HCT116 (cell line): ENCODE results near the gene UQCC5. TPM values are rescaled to one million over a fixed set of nuclear protein-coding genes. Genes with fewer than 3 reads are reported as not detected.
A peak's percentile ranks its signal among the peaks of the same experiment; 100 is the strongest.

Experiments
- ATAC-seq: fragments of 200-7000 bp; cut with Tn5 transposase; 2 replicates; pipeline ENCODE4 v1.9.1; 2020; ENCODE audit warnings: mild to moderate bottlenecking, moderate library complexity
- BruUV-seq: library from RNA; stranded (reverse); fragments of 400-500 nt; replicated peaks from 2 replicates; lab custom pipeline; 2021; lab: Mats Ljungman, UMichigan
- CTCF ChIA-PET: fragments of 300-600 bp; sonication (Branson Sonifier 250); formaldehyde crosslinking; loops from one replicate; lab custom pipeline; 2021; ENCODE audit warnings: antibody characterized with exemption; lab: Charles Lee
- POLR2A ChIA-PET: fragments of 300-600, 350-600 bp; sonication (Branson Sonifier 250); formaldehyde crosslinking; loops from one replicate; lab custom pipeline; 2021; ENCODE audit warnings: antibody characterized with exemption; lab: Charles Lee
- RAD21 ChIA-PET, 2 experiments: fragments of 300-600 bp; sonication (Branson Sonifier 250); formaldehyde crosslinking; loops; one replicate each; lab custom pipeline; 2023; ENCODE audit warnings: low total read pairs in 2 of 2; ENCODE audit not compliant: uncharacterized antibody in 2 of 2, unreplicated experiment in 2 of 2, low non-redundant PET in 1 of 2; lab: Charles Lee
- DNase-seq: peaks from one replicate; pipeline ENCODE4 v3.0.0-alpha.2; 2010; ENCODE audit warnings: low read depth, low spot score
- H2AFZ ChIP-seq: fragments of 200-600 bp; shearing (Covaris generic), sonication (generic); 2 replicates; pipeline ENCODE4 v1.6.1; 2017; ENCODE audit warnings: low read depth, mixed run types, mixed read lengths, antibody characterized with exemption, low read length; ENCODE audit not compliant: poor library complexity, severe bottlenecking
- H3K27ac ChIP-seq: 2 replicates; pipeline ENCODE4 v1.5.1; 2012; ENCODE audit warnings: low read depth, low read length
- H3K27me3 ChIP-seq: fragments of 200-600 bp; sonication (generic); 2 replicates; pipeline ENCODE4 v1.6.1; 2016; ENCODE audit warnings: mixed run types, low read length, mixed read lengths; ENCODE audit not compliant: insufficient read depth
- H3K36me3 ChIP-seq, 2 experiments: fragments of 200-500 bp in 1 of 2; fragments of 200-600 bp in 1 of 2; sonication (Bioruptor generic) in 1 of 2; sonication (generic) in 1 of 2; 2 replicates each; pipeline versions ENCODE4 v1.5.1 to v1.6.1; 2014 to 2016; ENCODE audit warnings: low read length in 2 of 2, inconsistent platforms in 1 of 2, mixed read lengths in 1 of 2, mixed run types in 1 of 2; ENCODE audit not compliant: insufficient read depth in 2 of 2, control insufficient read depth in 1 of 2
- H3K4me1 ChIP-seq, 2 experiments: fragments of 200-600 bp in 1 of 2; sonication (generic) in 1 of 2; 2 replicates each; pipeline versions ENCODE4 v1.5.1 to v1.6.1; 2012 to 2017; ENCODE audit warnings: low read length in 2 of 2, inconsistent platforms in 1 of 2, mild to moderate bottlenecking in 1 of 2, mixed read lengths in 1 of 2, mixed run types in 1 of 2, moderate library complexity in 1 of 2; ENCODE audit not compliant: insufficient read depth in 2 of 2, control insufficient read depth in 1 of 2
- H3K4me2 ChIP-seq: fragments of 200-600 bp; sonication (generic); 2 replicates; pipeline ENCODE4 v1.6.1; 2017; ENCODE audit warnings: mixed run types, low read length, mixed read lengths
- H3K4me3 ChIP-seq, 2 experiments: fragments of 200-600 bp in 1 of 2; sonication (generic) in 1 of 2; replicated peaks in 1 of 2; 2 replicates each; pipeline ENCODE4 v1.5.1; 2011 to 2016; ENCODE audit warnings: low read length in 2 of 2, control low read depth in 1 of 2, low read depth in 1 of 2, mild to moderate bottlenecking in 1 of 2, mixed read lengths in 1 of 2, mixed run types in 1 of 2
- H3K79me2 ChIP-seq: fragments of 200-600 bp; sonication (generic); 2 replicates; pipeline ENCODE4 v1.6.1; 2017; ENCODE audit warnings: mild to moderate bottlenecking, mixed run types, low read length, moderate library complexity, mixed read lengths; ENCODE audit not compliant: insufficient read depth
- H3K9ac ChIP-seq: fragments of 200-600 bp; sonication (generic); 2 replicates; pipeline ENCODE4 v1.6.1; 2016; ENCODE audit warnings: low read length, mixed read lengths
- H3K9me2 ChIP-seq: fragments of 200-600 bp; sonication (generic), shearing (Covaris generic); 2 replicates; pipeline ENCODE4 v1.6.1; 2017; ENCODE audit warnings: mixed run types, mild to moderate bottlenecking, moderate library complexity; ENCODE audit not compliant: insufficient read depth
- H3K9me3 ChIP-seq, 2 experiments: fragments of 200-500 bp in 1 of 2; fragments of 200-600 bp in 1 of 2; sonication (Bioruptor generic) in 1 of 2; sonication (generic) in 1 of 2; 2 replicates each; pipeline ENCODE4 v1.6.1; 2014 to 2017; ENCODE audit warnings: low read length in 2 of 2, mixed read lengths in 2 of 2, inconsistent platforms in 1 of 2, low read depth in 1 of 2, mild to moderate bottlenecking in 1 of 2, mixed run types in 1 of 2, moderate library complexity in 1 of 2; ENCODE audit not compliant: control insufficient read depth in 1 of 2, insufficient read depth in 1 of 2
- H4K20me1 ChIP-seq: fragments of 200-600 bp; sonication (generic), shearing (Covaris generic); 2 replicates; pipeline ENCODE4 v1.6.1; 2017; ENCODE audit warnings: mixed run types, mild to moderate bottlenecking, moderate library complexity; ENCODE audit not compliant: insufficient read depth
- CBX3 ChIP-seq: IDR thresholded peaks from 2 replicates; pipeline ENCODE4 v1.6.1; 2012; ENCODE audit warnings: low read depth
- CEBPB ChIP-seq: IDR thresholded peaks from 2 replicates; pipeline ENCODE4 v1.6.1; 2012; ENCODE audit warnings: low read depth
- EGR1 ChIP-seq: IDR thresholded peaks from 2 replicates; pipeline ENCODE4 v1.6.1; 2012; ENCODE audit warnings: low read depth
- ELF1 ChIP-seq: IDR thresholded peaks from 2 replicates; pipeline ENCODE4 v1.6.1; 2012; ENCODE audit warnings: low read depth, borderline replicate concordance
- EZH2 ChIP-seq: fragments of 200-600 bp; sonication (generic); IDR thresholded peaks from 2 replicates; pipeline ENCODE4 v1.6.1; 2017; ENCODE audit warnings: antibody characterized with exemption, mixed run types
- EZH2phosphoT487 ChIP-seq: fragments of 200-600 bp; IDR thresholded peaks from 2 replicates; pipeline ENCODE4 v1.6.1; 2018; ENCODE audit warnings: antibody characterized with exemption, borderline replicate concordance
- JUND ChIP-seq: IDR thresholded peaks from 2 replicates; pipeline ENCODE4 v1.6.1; 2012
- POLR2A ChIP-seq: IDR thresholded peaks from 2 replicates; pipeline ENCODE4 v1.7.0; 2011; ENCODE audit warnings: borderline replicate concordance; ENCODE audit not compliant: insufficient read depth, insufficient read length; ENCODE audit errors: extremely low read depth
- POLR2AphosphoS5 ChIP-seq: IDR thresholded peaks from 2 replicates; pipeline ENCODE4 v1.6.1; 2011; ENCODE audit warnings: mild to moderate bottlenecking, low read depth, low read length, moderate library complexity
- RAD21 ChIP-seq: IDR thresholded peaks from 2 replicates; pipeline ENCODE4 v1.6.1; 2012; ENCODE audit warnings: low read depth, mild to moderate bottlenecking
- SIN3A ChIP-seq: IDR thresholded peaks from 2 replicates; pipeline ENCODE4 v1.6.1; 2012; ENCODE audit warnings: low read depth
- SP1 ChIP-seq: IDR thresholded peaks from 2 replicates; pipeline ENCODE4 v1.6.1; 2012; ENCODE audit warnings: low read depth
- TCF7L2 ChIP-seq: IDR thresholded peaks from 2 replicates; pipeline ENCODE4 v1.7.0; 2011; ENCODE audit warnings: borderline replicate concordance, inconsistent platforms; ENCODE audit not compliant: insufficient read depth, insufficient read length; ENCODE audit errors: extremely low read depth
- ZFX ChIP-seq: fragments of 450-650 bp; IDR thresholded peaks from 2 replicates; pipeline ENCODE4 v1.6.1; 2017
- ZNF274 ChIP-seq: fragments of 200-500 bp; sonication (Bioruptor generic); IDR thresholded peaks from 2 replicates; pipeline ENCODE4 v1.6.1; 2014; ENCODE audit warnings: mild to moderate bottlenecking, low read depth, low read length, inconsistent platforms
- intact Hi-C: fragments of 100-400 bp; cut with micrococcal nuclease; formaldehyde crosslinking; loops from 2 replicates; pipeline ENCODE4 v1.10.0; 2022
- total RNA-seq: library from RNA; stranded (reverse); gene quantifications from one replicate; pipeline ENCODE4 v1.2.1, GENCODE V29; 2021; ENCODE audit not compliant: unreplicated experiment
- TF ChIP-seq, protein P1 (sequence below): IDR thresholded peaks from 2 replicates; pipeline ENCODE4 v1.6.1; 2012
- TF ChIP-seq, protein P2 (sequence below), 3 experiments: fragments of 200-600 bp in 1 of 3; sonication (generic) in 1 of 3; IDR thresholded peaks in 2 of 3; conservative IDR thresholded peaks in 1 of 3; 2 replicates each; pipeline ENCODE4 v1.5.1; 2012 to 2017; ENCODE audit warnings: low read depth in 2 of 3, low read length in 2 of 3, antibody characterized with exemption in 1 of 3, borderline replicate concordance in 1 of 3, control low read depth in 1 of 3, mild to moderate bottlenecking in 1 of 3, mixed read lengths in 1 of 3, mixed run types in 1 of 3, moderate library complexity in 1 of 3; ENCODE audit not compliant: insufficient read depth in 1 of 3
- TF ChIP-seq, protein P3 (sequence below): IDR thresholded peaks from 2 replicates; pipeline ENCODE4 v1.6.1; 2012

The UQCC5 gene
- total RNA-seq, 1 experiment from 2014 or later = 14.1 TPM

DNA sequence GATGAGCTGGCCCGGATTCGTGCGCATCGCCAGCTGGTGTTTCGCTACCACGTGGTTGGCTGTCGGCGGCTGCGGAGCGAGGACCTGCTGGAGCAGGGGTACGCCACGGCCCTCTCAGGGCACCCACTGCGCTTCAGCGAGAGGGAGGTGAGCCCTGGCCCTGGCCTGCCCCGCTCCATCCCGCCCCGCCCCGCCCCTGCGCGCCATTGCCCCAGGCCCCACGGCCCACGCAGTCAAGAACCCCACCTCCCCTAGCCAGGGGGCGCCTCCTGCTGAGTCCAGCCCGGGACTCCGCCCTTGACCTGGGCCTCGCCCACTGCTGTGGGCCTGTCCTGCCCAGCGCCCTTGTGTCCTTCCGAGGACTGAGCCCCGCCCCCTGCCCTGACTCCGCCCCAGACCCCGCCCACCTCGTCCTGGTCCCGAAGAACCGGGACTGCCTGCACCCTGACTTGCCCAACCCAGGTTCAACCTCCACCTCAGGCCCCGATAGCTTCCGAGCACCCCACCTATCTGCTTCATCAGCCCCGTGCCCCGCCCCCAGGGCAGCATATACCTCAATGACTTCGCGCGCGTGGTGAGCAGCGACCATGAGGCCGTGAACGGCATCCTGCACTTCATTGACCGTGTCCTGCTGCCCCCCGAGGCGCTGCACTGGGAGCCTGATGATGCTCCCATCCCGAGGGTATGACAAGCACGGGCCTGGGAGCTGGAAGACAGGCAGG is 17.5 kb upstream of the UQCC5 start:
- no peak for DNase-seq
- H3K9ac ChIP-seq = no peak overlapping the region
- BruUV-seq = no TSS peak
- ChIA-PET RAD21 (no interaction called here), CTCF (interaction anchor here (0.6 kb wide), 1 partner anchor 464 kb away, joined by 5 read pairs; no protein-coding TSS in a partner anchor), POLR2A (interaction anchor here (1.0 kb wide), 1 partner anchor 17 kb away, joined by 3 read pairs; the partner anchor contains the start of gene UQCC5)
- no peaks in the 10 kb centered on the region for H3K36me3 ChIP-seq
- no peak overlapping the region for H3K4me2 ChIP-seq
- H3K9me2 ChIP-seq = no peaks in the 10 kb centered on the region
- no peak overlapping the region for H3K27ac ChIP-seq
- intact Hi-C loops = no loop called here
- no peaks in the 10 kb centered on the region for H4K20me1 ChIP-seq
- H3K4me3 ChIP-seq = no peak overlapping the region
- H3K9me3 ChIP-seq = no peaks in the 10 kb centered on the region
- H2AFZ ChIP-seq = no peak overlapping the region
- no peaks in the 10 kb centered on the region for H3K79me2 ChIP-seq
- peak; percentile 77 for ATAC-seq
- TF ChIP-seq EGR1 = no peak
- no peak for TF ChIP-seq SP1
- TF ChIP-seq ELF1 = no peak
- no peak for TF ChIP-seq SIN3A
- TF ChIP-seq, all 23 proteins: peak for 0
- Histone ChIP-seq H3K4me1 (peaks cover 0 to 3% of the 10 kb centered on the region in 2 experiments; a peak in 1 of 4 replicates), H3K27me3 (no peaks in the 10 kb centered on the region)

DNA sequence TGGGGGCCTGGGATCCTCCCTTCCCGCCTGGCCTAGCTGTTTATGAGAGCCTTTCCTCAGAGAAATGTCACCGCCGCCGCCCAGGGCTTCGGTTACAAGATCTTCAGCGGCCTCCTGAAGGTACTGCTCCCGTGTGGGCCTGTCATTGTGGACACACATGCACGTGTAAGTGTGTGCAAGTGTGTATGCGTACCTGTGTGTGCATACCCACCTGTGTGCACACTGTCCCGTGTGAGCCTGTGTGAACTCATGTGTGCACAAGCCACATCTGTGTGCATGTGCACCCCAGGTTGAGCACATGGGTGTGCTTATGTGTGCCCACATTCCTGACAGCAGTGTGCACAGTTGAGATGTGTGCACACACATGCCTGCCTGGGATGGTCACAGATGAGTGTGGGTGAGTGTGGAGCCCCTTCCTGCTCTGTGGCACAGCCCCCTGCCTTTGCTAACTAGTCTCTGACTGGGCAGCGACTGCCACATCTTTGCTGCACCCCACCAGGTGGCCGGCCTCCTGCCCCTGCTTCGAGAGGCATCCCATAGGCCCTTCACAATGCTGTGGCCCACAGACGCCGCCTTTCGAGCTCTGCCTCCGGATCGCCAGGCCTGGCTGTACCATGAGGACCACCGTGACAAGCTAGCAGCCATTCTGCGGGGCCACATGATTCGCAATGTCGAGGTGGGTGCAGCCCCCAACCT is 16.8 kb upstream of the UQCC5 start:
- Histone ChIP-seq H3K9me3 (no peaks in the 10 kb centered on the region), H3K9ac (no peak overlapping the region), H4K20me1 (no peaks in the 10 kb centered on the region), H3K79me2 (no peaks in the 10 kb centered on the region), H2AFZ (no peak overlapping the region), H3K4me3 (no peak overlapping the region), H3K27me3 (no peaks in the 10 kb centered on the region), H3K27ac (no peak overlapping the region), H3K4me2 (no peak overlapping the region), H3K36me3 (no peaks in the 10 kb centered on the region)
- BruUV-seq = no TSS peak
- intact Hi-C loops = no loop called here
- DNase-seq (no peak), ATAC-seq (no peak)
- POLR2A ChIA-PET = no interaction called here
- TF ChIP-seq ZFX = no peak
- no peak for TF ChIP-seq CEBPB
- TF ChIP-seq ZNF274 = no peak
- TF ChIP-seq ELF1 = no peak
- no peak for TF ChIP-seq TCF7L2
- TF ChIP-seq, protein P1, sequence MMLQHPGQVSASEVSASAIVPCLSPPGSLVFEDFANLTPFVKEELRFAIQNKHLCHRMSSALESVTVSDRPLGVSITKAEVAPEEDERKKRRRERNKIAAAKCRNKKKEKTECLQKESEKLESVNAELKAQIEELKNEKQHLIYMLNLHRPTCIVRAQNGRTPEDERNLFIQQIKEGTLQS = no peak
- TF ChIP-seq, protein P2, sequence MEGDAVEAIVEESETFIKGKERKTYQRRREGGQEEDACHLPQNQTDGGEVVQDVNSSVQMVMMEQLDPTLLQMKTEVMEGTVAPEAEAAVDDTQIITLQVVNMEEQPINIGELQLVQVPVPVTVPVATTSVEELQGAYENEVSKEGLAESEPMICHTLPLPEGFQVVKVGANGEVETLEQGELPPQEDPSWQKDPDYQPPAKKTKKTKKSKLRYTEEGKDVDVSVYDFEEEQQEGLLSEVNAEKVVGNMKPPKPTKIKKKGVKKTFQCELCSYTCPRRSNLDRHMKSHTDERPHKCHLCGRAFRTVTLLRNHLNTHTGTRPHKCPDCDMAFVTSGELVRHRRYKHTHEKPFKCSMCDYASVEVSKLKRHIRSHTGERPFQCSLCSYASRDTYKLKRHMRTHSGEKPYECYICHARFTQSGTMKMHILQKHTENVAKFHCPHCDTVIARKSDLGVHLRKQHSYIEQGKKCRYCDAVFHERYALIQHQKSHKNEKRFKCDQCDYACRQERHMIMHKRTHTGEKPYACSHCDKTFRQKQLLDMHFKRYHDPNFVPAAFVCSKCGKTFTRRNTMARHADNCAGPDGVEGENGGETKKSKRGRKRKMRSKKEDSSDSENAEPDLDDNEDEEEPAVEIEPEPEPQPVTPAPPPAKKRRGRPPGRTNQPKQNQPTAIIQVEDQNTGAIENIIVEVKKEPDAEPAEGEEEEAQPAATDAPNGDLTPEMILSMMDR (IDR thresholded peaks at IDR 0.05 in 2 of 3, conservative IDR thresholded peaks at IDR 0.05 in 1 of 3; ENCODE audit: borderline replicate concordance in 1 of 3, insufficient read depth in 1 of 3, low read depth in 2 of 3, low read length in 2 of 3) = no peak
- no peak for TF ChIP-seq EGR1
- TF ChIP-seq EZH2 = no peak
- no peak for TF ChIP-seq CBX3
- TF ChIP-seq RAD21 = no peak
- TF ChIP-seq, protein P3, sequence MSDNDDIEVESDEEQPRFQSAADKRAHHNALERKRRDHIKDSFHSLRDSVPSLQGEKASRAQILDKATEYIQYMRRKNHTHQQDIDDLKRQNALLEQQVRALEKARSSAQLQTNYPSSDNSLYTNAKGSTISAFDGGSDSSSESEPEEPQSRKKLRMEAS = no peak
- no peak for TF ChIP-seq JUND
- no peak for TF ChIP-seq SIN3A
- no peak for TF ChIP-seq POLR2AphosphoS5
- TF ChIP-seq EZH2phosphoT487 = no peak
- no peak for TF ChIP-seq POLR2A
- TF ChIP-seq, all 23 proteins: peak for 0
- H3K4me1 ChIP-seq = peaks cover 0 to 3% of the 10 kb centered on the region in 2 experiments; a peak in 1 of 4 replicates
- RAD21 ChIA-PET = no interaction called here
- CTCF ChIA-PET = no interaction called here
- H3K9me2 ChIP-seq = no peaks in the 10 kb centered on the region
